ENCODE data around the gene AKAP9.
"Not testable (repeated sequence)": the region's sequence is repeated elsewhere in the genome, so short reads cannot be mapped to it uniquely, and the experiment has no call there.

AKAP9 gene

DNA sequence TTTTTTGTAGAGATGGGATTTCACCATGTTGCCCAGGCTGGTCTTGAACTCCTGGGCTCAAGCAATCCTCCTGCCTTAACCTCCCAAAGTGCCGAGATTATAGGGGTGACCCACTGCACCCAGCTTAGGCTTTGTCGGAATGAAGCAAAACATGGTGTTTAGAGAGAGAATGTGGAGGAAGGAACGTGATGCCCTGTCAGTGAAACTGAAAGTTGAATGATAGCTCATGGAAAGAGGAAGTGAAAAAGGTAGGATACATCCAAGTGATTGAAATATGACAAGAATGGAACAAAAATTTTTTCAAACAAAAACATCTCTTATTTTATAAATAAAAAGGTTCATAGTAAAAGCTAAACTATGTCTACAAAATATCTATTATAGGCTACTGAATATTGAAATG, 5.9 kb downstream of the AKAP9 start:
- DNase-seq (ENCODE audit: low spot score): peak; percentile 34

DNA sequence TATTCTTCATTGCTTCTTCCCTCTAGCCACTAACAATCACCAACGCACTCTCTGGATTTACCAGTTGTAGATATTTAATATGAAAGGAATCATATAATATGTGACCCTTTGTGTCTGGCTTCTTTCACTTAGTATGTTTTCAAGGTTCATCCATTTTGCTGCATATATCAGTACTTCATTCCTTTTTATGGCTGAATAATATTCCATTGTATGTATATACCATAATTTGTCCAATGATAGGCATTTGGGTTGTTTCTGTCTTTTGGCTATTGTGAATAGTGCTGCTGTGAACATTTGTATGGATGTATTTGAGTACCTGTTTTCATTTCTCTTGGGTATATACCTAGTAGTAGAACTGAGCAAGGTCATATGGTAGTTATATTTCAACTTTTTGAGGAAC, 7.3 kb downstream of the AKAP9 start:
- DNase-seq (ENCODE audit: low spot score): no peak

DNA sequence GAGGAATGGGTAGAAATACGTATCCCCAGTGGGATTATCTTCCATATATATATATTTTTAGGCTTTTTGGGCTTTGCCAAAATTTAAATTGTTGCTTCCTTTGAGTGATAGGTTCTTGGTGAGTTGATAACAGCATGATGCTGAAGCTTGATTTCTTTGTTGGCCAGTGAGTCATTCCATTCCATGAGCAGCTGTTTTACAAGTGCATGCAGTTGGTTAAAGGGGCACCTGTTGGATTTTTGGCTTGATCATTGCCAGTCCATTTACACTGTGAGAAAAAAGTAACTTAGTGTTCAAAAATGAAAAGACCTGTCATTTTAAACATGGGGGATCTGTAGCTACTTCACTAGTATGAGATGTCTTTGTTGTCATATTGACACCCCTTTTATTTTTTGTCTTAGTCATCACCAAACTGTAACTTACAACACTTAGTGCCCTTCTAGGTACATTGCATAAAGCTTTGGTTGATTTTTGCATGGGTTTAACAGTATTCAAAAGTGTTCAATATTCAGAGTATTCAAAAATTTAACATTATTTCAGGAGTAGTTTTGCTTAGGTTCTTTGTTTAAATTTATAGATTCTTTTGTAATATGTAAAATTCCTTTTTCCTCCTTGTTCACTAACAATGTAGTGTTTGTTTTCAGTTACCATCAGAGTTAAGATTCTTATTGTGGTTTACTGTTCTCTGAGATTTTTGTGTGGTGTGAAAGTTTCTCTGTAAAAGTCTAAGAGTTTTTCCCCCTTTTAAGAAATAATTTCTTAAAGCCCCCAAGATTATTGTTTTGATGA, 8.8 kb downstream of the AKAP9 start:
- DNase-seq (ENCODE audit: low spot score): no peak

DNA sequence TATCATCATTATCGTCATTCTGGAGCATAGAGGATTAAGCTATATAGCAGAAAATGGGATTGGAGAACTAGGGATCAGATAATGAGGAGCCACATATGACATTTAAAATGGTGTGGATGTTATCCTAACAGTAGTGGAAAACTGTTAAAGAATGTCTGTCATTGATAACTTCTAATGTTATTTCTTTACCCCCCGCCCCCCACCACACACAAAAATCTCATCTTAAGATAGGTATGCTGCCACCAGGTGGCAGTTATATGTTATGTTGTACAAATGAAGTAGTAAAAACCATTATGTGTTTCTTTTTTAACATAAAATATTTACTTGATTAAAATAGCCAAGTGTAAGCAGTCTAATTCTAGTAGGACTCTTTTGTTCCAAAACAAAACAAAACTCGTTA, 13.0 kb downstream of the AKAP9 start:
- no peak for DNase-seq (ENCODE audit: low spot score)

DNA sequence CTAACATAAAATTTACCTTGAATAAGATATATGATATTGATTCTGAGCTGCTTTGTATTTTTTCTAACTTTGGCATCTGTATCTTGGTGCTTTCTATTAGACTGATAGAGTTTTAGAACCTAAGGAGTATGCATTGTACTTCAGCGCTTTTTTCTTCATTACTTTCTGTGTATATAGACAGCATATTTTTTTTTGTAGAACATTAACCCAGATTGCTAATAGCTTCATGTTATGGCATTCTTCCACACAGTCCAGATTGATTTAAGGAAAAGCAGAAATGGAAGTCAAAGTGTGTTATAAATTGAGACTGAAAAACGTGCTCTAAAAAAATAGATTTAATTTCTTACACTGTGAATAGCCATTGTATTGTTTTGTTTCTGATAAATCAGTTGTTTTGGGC, 15.8 kb downstream of the AKAP9 start:
- not testable (repeated sequence) for DNase-seq (ENCODE audit: low spot score)

DNA sequence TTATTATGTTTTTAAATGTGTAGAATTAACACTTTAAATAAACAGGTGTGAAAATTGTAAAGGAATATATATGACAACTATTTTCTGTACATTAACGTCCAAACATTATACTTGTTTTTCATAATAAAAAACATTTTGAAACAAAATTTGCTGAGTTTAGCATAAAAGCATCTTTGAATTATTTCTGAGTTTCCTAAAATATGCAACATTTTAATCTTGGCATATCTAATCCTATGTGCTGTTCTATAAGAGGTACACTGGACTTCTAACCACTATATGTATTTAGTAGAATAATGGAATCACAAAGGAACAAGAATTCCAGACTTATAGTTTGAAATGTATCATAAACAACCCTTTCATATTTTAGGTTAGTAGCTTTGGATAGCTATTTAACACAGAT, 16.6 kb downstream of the AKAP9 start:
- no peak for DNase-seq (ENCODE audit: low spot score)

DNA sequence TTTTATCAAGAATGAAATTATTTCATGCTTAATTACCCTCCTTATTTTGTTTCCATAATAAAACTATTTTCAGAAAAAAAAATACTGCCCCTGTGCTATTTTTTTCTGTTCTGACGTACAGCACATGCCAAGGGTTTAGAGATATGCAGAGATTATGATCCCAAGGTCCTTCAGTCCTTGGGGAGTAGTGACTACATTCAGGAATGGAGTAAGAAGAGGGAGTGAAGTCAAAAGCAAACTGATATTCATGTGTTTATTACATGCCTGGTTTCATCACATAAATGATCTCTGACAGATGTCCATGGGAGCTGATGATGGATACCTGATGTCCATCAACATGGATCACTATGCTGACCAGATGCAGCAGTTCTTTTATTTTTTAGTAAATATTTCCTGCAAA, 17.2 kb downstream of the AKAP9 start:
- DNase-seq (ENCODE audit: low spot score): no peak

DNA sequence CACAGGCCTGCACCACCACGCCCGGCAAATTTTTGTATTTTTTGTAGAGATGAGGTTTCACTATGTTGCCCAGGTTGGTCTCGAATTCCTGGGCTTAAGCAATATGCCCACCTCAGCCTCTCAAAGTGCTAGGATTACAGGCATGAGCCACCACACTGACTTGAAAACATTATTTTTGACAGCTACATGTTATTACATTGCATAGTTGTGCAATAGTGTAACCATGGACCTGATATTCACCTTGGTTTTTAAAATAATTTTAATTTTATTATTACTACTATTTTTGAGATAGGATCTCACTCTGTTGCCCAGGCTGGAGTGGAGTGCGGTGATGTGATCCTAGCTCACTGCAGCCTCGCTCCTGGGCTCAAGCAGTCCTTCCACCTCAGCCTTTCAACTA, 18.4 kb downstream of the AKAP9 start:
- no peak for DNase-seq (ENCODE audit: low spot score)

DNA sequence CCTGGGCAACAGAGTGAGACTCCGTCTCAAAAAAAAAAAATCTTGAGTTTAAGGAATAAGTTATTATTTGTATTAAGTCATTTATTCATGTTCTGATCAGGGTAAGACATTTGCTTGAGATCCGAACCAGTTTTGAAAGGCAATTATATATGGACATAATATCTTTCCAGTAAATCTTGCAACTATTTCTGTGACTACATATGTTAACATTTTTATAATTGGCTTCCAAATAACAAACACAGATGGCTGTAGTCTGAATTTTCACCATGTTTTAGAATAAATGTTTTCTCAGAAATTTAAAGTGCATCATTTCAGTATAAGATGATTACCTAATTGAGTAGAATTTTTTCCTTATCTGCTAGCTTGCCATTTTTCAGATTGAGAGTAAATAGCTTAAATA, 21.2 kb downstream of the AKAP9 start:
- DNase-seq (ENCODE audit: low spot score): no peak

DNA sequence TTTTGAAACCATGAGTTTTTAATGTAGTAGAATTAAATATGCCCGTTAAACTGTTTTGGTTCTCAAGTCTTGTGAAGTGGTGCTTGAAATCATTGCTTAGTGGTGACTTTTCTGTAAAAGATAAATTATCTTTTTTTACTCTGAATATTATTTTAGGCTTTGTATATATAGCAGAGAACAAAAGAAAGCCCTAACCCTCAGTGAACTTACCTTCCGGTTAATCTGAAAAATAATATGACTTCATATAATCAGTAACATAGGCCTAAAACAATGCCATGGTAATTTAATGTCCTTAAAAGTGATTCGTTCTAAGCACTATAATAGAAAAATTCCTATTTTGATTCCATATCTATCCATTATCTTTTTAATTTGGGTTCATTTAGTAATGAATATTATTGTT, 21.8 kb downstream of the AKAP9 start:
- DNase-seq (ENCODE audit: low spot score): no peak

DNA sequence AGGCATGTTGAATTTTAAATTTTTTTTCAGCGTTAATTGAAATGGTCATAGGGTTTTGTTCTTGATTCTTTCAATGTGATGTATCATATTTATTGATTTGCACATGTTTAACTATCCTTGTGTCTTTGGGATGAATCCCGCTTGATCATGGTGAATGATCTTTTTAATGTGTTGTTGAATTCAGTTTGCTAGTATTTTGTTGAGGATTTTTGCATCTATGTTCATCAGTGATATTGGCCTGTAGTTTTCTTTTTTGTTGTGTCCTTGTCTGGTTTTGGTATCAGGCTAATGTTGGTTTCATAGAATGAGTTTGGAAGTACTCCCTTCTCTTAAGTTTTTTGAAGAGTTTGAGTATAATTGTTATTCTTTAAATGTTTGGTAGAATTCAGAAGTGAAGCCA, 26.9 kb downstream of the AKAP9 start:
- DNase-seq (ENCODE audit: low spot score): not testable (repeated sequence)

DNA sequence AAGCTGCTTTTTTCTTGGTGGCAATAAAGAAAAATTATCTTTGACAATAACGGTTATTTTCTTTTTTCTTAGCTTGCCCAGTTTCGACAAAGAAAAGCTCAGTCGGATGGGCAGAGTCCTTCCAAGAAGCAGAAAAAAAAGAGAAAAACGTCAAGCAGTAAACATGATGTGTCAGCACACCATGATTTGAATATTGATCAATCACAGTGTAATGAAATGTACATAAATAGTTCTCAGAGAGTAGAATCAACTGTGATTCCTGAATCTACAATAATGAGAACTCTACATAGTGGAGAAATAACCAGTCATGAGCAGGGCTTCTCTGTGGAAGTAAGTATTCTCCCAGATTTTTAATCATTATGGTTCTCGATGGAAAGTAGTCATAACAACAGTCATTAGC, 33.0 kb downstream of the AKAP9 start:
- DNase-seq (ENCODE audit: low spot score): peak; percentile 7

DNA sequence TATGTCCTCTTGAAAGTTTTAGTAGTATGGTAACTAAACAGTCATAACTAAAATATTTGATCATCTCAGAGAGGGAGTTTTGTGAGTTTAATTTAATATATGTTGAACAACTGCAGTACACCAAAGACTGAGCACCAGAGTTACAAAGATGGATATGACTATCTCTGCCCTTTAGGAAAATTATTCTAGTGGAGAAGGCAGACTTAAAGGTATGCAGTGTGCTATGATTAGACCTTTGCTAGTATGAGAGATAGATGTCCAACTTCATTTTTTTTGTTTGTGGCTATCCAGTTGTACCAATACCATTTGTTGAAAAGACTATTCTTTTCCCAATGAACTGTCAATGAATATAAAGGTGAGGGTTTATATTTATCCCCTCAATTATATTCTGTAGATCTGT, 33.4 kb downstream of the AKAP9 start:
- no peak for DNase-seq (ENCODE audit: low spot score)

DNA sequence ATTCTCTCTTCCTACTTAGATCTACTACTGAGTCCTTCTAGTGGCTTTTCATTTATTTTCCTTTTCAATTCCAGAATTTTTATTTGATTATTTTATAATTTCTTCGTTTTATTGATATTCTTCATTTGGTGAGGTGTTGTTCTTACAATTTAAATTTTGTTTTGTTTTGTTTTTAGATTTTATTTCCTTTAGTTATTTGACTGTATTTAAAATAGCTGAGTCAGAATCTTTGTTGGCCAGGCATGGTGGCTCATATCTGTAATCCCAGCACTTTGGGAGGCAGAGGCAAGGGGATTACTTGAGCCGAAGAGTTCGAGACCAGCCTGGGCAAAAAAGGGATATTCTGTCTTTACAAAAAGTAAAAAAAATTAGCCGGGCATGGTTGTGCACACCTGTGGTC, 36.1 kb downstream of the AKAP9 start:
- no peak for DNase-seq (ENCODE audit: low spot score)

DNA sequence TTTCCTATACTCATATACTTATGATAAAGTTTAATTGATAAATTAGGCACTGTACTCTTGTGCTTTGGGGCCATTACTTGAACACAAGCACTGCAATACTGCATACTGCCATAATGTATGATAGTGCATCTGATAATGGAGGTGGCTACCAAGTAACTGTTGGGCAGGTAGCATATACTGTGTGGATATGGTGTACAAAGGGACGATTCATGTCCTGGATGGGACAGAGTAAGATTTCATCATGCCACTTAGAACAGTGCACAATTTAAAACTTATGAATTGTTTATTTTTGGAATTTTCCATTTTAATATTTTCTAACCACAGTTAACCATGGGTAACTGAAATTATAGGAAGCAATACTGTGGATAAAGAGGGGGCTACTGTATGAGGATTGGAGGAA, 38.9 kb downstream of the AKAP9 start:
- no peak for DNase-seq (ENCODE audit: low spot score)

DNA sequence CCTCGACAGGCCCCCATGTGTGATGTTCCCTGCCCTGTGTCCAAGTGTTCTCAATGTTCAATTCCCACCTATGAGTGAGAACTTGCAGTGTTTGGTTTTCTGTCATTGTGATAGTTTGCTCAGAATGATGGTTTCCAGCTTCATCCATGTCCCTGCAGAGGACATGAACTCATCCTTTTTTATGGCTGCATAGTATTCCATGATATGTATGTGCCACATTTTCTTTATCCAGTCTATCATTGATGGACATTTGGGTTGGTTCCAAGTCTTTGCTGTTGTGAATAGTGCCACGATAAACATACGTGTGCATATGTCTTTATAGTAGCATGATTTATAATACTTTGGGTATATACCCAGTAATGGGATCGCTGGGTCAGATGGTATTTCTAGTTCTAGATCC, 41.7 kb downstream of the AKAP9 start:
- not testable (repeated sequence) for DNase-seq (ENCODE audit: low spot score)

DNA sequence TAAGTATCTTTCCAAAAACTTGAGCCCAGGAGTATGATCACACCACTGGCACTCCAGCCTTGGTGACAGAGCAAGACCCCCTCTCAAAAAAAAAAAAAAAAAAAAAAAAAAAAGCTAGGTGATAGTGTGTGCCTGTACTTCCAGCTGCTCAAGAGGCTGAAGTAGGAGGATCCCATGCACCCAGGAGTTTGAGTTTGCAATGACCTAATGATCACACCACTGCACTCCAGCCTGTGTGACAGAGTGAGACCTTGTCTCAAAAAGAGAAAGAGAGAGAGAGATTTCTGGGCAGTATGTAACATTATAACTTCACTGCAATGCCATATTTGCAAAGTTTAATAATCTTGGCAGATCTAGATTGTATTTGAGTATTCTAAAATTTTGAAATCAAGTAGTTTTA, 47.6 kb downstream of the AKAP9 start:
- DNase-seq (ENCODE audit: low spot score): no peak

DNA sequence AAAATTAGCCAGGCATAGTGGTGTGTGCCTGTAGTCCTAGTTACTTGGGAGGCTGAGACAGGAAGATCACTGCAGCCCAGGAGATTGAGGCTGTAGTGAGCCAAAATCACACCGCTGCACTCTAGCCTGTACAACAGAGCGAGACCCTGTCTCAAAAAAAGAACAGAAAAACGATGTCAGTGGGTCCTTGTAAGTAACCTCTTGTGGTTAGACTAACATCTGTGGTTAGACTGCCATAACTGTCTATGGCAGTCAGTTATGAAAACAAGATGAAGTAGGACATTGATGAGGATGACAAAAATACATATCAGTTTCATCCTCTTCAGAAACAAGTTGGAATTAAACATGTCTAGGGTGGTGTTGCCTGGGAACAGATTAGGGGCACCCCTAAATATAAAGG, 53.3 kb downstream of the AKAP9 start:
- DNase-seq (ENCODE audit: low spot score): no peak

DNA sequence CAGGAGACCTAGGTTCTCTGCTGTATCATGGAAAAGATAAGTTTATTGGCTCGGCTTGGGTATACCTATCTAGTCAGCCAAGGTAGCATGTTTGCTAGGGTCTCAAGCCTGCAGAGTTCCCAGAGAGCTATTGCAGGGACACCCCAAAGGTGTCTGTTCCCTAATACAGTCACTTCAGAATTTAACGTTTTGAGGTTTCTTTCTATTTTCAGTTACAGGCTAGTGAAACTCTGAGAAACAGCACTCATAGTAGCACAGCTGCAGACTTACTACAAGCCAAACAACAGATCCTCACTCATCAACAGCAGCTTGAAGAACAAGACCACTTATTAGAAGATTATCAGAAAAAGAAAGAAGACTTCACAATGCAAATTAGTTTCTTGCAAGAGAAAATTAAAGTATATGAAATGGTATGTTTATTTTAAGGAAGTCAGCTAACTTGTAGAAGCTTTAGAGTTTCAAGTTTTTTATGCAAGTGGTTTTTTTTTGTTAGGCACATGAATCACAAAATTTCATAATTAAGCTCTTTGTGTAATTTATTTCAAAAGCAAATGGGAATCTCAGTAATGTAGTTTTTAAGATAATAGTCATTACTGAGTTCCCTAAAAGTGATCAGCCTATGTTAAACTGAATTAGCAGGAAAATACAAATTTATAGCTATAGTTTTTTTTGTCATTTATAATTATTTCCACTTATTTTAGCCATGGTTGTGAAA, 54.9 kb downstream of the AKAP9 start:
- no peak for DNase-seq (ENCODE audit: low spot score)

DNA sequence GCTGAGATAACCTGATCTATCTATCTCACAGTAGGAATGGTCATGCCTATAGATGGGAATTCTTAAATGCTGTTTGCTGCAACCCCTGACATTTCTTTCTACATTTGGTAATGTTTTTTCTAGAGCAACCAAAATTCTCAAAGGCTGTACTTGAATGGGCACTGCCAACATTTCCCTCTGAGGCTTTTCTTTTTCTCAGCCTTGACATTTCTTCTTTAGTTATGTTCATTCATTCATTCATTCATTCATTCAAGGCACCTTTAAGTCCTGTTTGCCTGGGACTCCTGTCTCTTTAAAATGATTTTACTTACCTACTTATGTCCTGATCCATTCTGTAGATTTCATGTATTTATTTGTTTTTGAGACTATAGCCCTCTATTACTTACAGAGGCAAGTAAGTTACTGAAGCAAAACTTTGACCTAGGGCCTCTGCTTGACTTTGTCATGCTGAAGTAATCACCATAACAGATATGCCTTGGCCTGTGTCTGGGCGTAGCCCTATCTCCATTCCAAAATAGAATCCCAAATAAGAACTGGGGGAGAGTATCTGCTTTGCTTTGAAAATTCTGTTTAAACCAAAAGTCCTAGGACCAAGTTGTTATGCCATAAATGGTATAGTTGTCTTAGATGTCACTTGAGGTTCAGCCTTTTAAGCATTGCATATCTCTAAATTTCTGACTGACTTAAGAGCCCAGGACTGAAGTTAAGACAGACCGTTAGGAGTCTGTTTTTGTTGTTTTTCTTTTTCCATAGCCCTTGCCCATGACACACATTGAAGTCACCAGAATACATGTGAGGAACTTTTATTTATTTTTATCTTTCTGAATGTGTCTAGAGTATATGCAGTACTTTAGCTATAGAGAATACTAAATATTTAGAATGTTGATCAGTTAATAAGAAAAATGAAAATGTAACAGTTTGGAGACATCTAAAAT, 59.2 kb downstream of the AKAP9 start:
- no peak for DNase-seq (ENCODE audit: low spot score)

DNA sequence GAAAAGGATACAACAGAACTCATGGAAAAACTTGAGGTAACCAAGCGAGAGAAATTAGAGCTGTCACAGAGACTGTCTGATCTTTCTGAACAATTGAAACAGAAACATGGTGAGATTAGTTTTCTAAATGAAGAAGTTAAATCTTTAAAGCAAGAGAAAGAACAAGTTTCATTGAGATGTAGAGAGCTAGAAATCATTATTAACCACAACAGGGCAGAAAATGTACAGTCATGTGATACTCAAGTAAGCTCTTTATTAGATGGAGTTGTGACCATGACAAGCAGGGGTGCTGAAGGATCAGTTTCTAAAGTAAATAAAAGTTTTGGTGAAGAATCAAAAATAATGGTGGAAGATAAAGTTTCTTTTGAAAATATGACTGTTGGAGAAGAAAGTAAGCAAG, 62.1 kb downstream of the AKAP9 start:
- DNase-seq (ENCODE audit: low spot score): no peak

DNA sequence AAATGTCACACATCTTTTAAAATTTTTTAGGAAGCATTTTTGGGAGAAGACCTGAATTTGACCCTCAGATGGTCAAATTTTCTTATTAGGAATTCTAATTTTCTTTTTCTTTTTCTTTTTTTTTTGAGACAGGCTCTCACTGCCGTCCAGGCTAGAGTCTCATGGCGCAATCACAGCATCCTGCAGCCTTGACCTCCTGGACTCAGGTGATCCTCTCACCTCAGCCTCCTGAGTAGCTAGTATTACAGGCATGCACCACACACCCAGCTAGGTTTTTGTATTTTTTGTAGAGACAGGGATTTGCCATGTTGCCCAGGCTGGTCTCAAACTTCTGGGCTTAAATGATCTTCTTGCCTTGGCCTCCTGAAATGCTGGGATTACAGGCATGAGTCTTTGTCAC, 65.4 kb downstream of the AKAP9 start:
- DNase-seq (ENCODE audit: low spot score): no peak

DNA sequence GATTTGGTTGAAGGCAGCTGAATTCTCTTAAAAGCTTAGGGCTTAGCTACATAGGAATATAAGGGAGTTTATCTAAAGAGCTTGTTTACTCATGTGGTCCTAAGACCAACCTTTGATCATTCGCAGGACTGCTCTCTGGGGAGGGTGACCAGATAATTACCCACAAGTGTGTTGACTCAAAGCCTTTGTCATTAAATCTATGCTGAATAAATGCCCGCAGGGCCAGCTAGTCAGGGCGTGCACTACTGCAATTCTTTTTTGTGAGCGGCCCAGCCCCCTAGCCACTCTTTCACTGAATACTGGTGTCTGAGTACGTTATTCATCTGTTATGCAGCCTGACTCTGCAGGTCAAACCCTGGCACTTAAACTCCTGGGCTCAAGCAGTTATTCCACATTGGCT, 69.6 kb downstream of the AKAP9 start:
- DNase-seq (ENCODE audit: low spot score): no peak
